ENCODE results near the gene PRSS48. TPM values are rescaled to one million over a fixed set of nuclear protein-coding genes. Genes with fewer than 3 reads are reported as not detected.

The PRSS48 gene
- total RNA-seq = not detected in 2 replicates

GRCh38 chr4:151276787-151277562, at the start of gene PRSS48:
Gene PRSS48 (plus strand): TSS chr4:151277161. CDS start chr4:151277173, 12 bp downstream.

GRCh38 chr4:151325111-151325948, 48.4 kb downstream of the PRSS48 start, which contains the start of gene SH3D19:
Gene SH3D19 (minus strand): TSS chr4:151325605. CDS start chr4:151325352, 253 bp downstream.

Other genes starting within 250 kb of the PRSS48 start
- gene RPS3A, start 177.5 kb upstream of the PRSS48 start, total RNA-seq = 1,403 and 3,002 TPM in 2 replicates
- 24.1 and 31.6 TPM in 2 replicates for gene SH3D19, start 48.4 kb downstream of the PRSS48 start, total RNA-seq
- 0.30 and 0.32 TPM in 2 replicates for gene FHIP1A, start 132.0 kb downstream of the PRSS48 start, total RNA-seq